Measurements from ENCODE around the gene B3GNT3. TPM values are rescaled to one million over a fixed set of nuclear protein-coding genes. Genes with fewer than 3 reads are reported as not detected.

B3GNT3 gene
- total and polyA plus RNA-seq, 2 of the 8 experiments (the other 6 are each of a cell fraction or from before 2014, with no cell fraction given), result 1.5 TPM

- Histone ChIP-seq H2BK5ac (ENCODE audit: low read depth, low read length) (no peak overlapping the region), H3K36me3 (ENCODE audit: control insufficient read depth in 2 of 4, insufficient read depth in 4 of 4, low read length in 3 of 4) (no peaks in the 10 kb centered on the region), H4K5ac (ENCODE audit: insufficient read length, low read depth, low read length) (no peak overlapping the region), H2AK5ac (ENCODE audit: low read depth, low read length) (no peak overlapping the region), H4K8ac (ENCODE audit: extremely low read depth, insufficient read depth, low read length) (no peak overlapping the region), H3K79me1 (ENCODE audit: low read depth, low read length) (no peaks in the 10 kb centered on the region), H3K23me2 (ENCODE audit: low read depth, low read length) (peaks cover 2% of the 10 kb centered on the region; the same call in 1 of the 2 replicates), H3K4me3 (ENCODE audit: extremely low read depth in 1 of 4, insufficient read depth in 2 of 4, low read depth in 3 of 4, low read length in 4 of 4) (no peak overlapping the region), H3K4ac (replicated peaks; ENCODE audit: insufficient read length, low read depth, low read length) (no peak overlapping the region), H3K23ac (ENCODE audit: insufficient read length) (no peak overlapping the region), H3K79me2 (ENCODE audit: control insufficient read depth in 1 of 2, insufficient read depth in 2 of 2, low read length in 2 of 2) (no peaks in the 10 kb centered on the region), H3K18ac (ENCODE audit: extremely low read depth, low read length) (no peak overlapping the region), H4K20me1 (replicated peaks in 1 of 2; ENCODE audit: control insufficient read depth in 1 of 2, insufficient read depth in 2 of 2, low read length in 2 of 2) (no peaks in the 10 kb centered on the region), H2AFZ (ENCODE audit: low read length) (no peak overlapping the region), H3K56ac (replicated peaks; ENCODE audit: insufficient read length, low read depth, low read length) (no peak overlapping the region), H3K27ac (ENCODE audit: low read depth, low read length) (no peak overlapping the region), H3K14ac (ENCODE audit: insufficient read length) (no peak overlapping the region), H3K4me2 (ENCODE audit: insufficient read depth in 1 of 2, low read depth in 2 of 2, low read length in 2 of 2) (no peak overlapping the region), H2BK12ac (ENCODE audit: low read depth, low read length) (no peak overlapping the region), H3K27me3 (replicated peaks in 1 of 4; ENCODE audit: control insufficient read depth in 3 of 4, extremely low read depth in 1 of 4, insufficient read depth in 3 of 4, low read length in 3 of 4) (no peaks in the 10 kb centered on the region; a peak in 1 of 7 replicates), H2BK15ac (ENCODE audit: low read length) (no peak overlapping the region), H3K9me3 (ENCODE audit: insufficient read depth in 2 of 2, low read depth in 1 of 2, low read length in 1 of 2) (no peaks in the 10 kb centered on the region), H4K91ac (replicated peaks; ENCODE audit: insufficient read length, low read length) (no peak overlapping the region), H3K4me1 (replicated peaks in 1 of 4; ENCODE audit: control insufficient read depth in 3 of 4, insufficient read depth in 4 of 4, low read length in 3 of 4) (no peaks in the 10 kb centered on the region), H2BK20ac (ENCODE audit: low read length) (no peak overlapping the region), H3K9ac (replicated peaks in 1 of 4; ENCODE audit: extremely low read depth in 1 of 4, low read depth in 3 of 4, low read length in 3 of 4) (no peak overlapping the region), H2BK120ac (replicated peaks; ENCODE audit: low read depth, low read length) (no peak overlapping the region)
- ChIA-PET POLR2A (ENCODE audit: partially characterized antibody) (interaction anchor here (0.9 to 1.1 kb wide), 2 partner anchors 10 to 54 kb away, joined by 4 to 6 read pairs; partner anchors contain the start of gene B3GNT3), CTCF (ENCODE audit: partially characterized antibody) (interaction anchor here (0.6 to 1.4 kb wide), 6 partner anchors 18 to 133 kb away, joined by 3 to 9 read pairs (median 3); no protein-coding TSS in a partner anchor)
- no peak for FAIRE-seq
- no peak for DNase-seq (ENCODE audit: low read depth in 1 of 2, low spot score in 2 of 2)
- WGBS, 2 experiments (ENCODE audit: extremely low coverage in 1 of 2, insufficient coverage in 1 of 2, insufficient read length in 1 of 2, insufficient replicate concordance in 2 of 2, low coverage in 1 of 2, low lambda C conversion rate in 2 of 2, missing lambda C conversion rate in 1 of 2), result 91% methylated on average over 4 of the region's 4 CpGs; no CpG with 5 or more reads in 1 of the 2 experiments
- no peak for TF ChIP-seq HDAC6 (IDR thresholded peaks at IDR 0.05; ENCODE audit: low read depth, low read length)
- TF ChIP-seq KDM1A (IDR thresholded peaks at IDR 0.05; ENCODE audit: borderline replicate concordance, low read length), result 0 out of 2 replicates have a peak, but pooled peaks have one; percentile 48
- no peak for TF ChIP-seq POLR2AphosphoS5 (IDR thresholded peaks at IDR 0.05; ENCODE audit: low read depth, low read length)
Observed at GRCh38 chr19:17805427-17805826, 10.5 kb downstream of the B3GNT3 start.
